ENCODE measurements around the gene MYT1. TPM values are rescaled to one million over a fixed set of nuclear protein-coding genes. Genes with fewer than 3 reads are reported as not detected.

MYT1 gene
- total and polyA plus RNA-seq, 2 of the 13 experiments (the other 11 are each of a cell fraction or from before 2014, with no cell fraction given): 0.58 to 2.5 TPM

- TF ChIP-seq ZNF597 (CRISPR knock-in tag; IDR thresholded peaks at IDR 0.05) (no peak), ZNF549 (CRISPR knock-in tag; IDR thresholded peaks at IDR 0.05) (no peak), ZFP41 (CRISPR knock-in tag; IDR thresholded peaks at IDR 0.05; ENCODE audit: borderline replicate concordance) (no peak), SCMH1 (CRISPR knock-in tag; IDR thresholded peaks at IDR 0.05; ENCODE audit: borderline replicate concordance) (no peak), JUNB (CRISPR knock-in tag; IDR thresholded peaks at IDR 0.05; ENCODE audit: borderline replicate concordance) (no peak), SALL1 (CRISPR knock-in tag; IDR thresholded peaks at IDR 0.05) (peak; percentile 85), ZNF660 (CRISPR knock-in tag; IDR thresholded peaks at IDR 0.05; ENCODE audit: borderline replicate concordance, low read depth) (no peak), ZBTB26 (CRISPR knock-in tag; IDR thresholded peaks at IDR 0.05; ENCODE audit: borderline replicate concordance) (no peak), POLR2G (IDR thresholded peaks at IDR 0.05; ENCODE audit: low read depth, low read length) (no peak), ZNF329 (CRISPR knock-in tag; IDR thresholded peaks at IDR 0.05; ENCODE audit: low read depth) (no peak), ZNF782 (CRISPR knock-in tag; IDR thresholded peaks at IDR 0.05; ENCODE audit: borderline replicate concordance) (no peak), ZNF652 (CRISPR knock-in tag; IDR thresholded peaks at IDR 0.05; ENCODE audit: borderline replicate concordance, low read depth) (no peak), ZNF12 (CRISPR knock-in tag; IDR thresholded peaks at IDR 0.05) (no peak), FOSL1 (CRISPR knock-in tag; IDR thresholded peaks at IDR 0.05; ENCODE audit: borderline replicate concordance) (no peak), ZNF563 (CRISPR knock-in tag; IDR thresholded peaks at IDR 0.05) (peak; percentile 70; the same call in 1 of the 2 replicates), TCF12 (IDR thresholded peaks at IDR 0.05) (no peak), TCF12 (CRISPR knock-in tag; IDR thresholded peaks at IDR 0.05) (no peak), DMAP1 (CRISPR knock-in tag; IDR thresholded peaks at IDR 0.05) (no peak), FOSL2 (CRISPR knock-in tag; IDR thresholded peaks at IDR 0.05) (0 out of 2 replicates have a peak, but pooled peaks have one; percentile 9), ZBTB38 (CRISPR knock-in tag; IDR thresholded peaks at IDR 0.05) (no peak), POLR2A (IDR thresholded peaks at IDR 0.05; ENCODE audit: insufficient read depth in 1 of 2, low read depth in 2 of 2, low read length in 2 of 2) (no peak), IRX3 (CRISPR knock-in tag; IDR thresholded peaks at IDR 0.05; ENCODE audit: borderline replicate concordance, low read depth) (no peak), ZFP82 (CRISPR knock-in tag; IDR thresholded peaks at IDR 0.05; ENCODE audit: borderline replicate concordance) (no peak), PBX3 (CRISPR knock-in tag; IDR thresholded peaks at IDR 0.05; ENCODE audit: borderline replicate concordance) (no peak), ZNF580 (CRISPR knock-in tag; IDR thresholded peaks at IDR 0.05; ENCODE audit: borderline replicate concordance, low read depth) (no peak), IKZF5 (CRISPR knock-in tag; IDR thresholded peaks at IDR 0.05) (no peak; the same call in 1 of the 2 replicates), ZNF510 (CRISPR knock-in tag; IDR thresholded peaks at IDR 0.05; ENCODE audit: low read depth) (no peak), DNMT3B (CRISPR knock-in tag; conservative IDR thresholded peaks at IDR 0.05) (no peak)
These were observed 56.8 kb downstream of the MYT1 start (continued) for GRCh38 chr20:64220891-64221527.

Measured in HepG2 (cell line).